Trophoblast cell (in vitro differentiated cells and primary cell): ENCODE results near the gene CYTH1.

Source experiments
- DNase-seq, 2 donors: peaks; one replicate each; pipeline ENCODE4 v3.0.0-alpha.2; 2016
- H2AFZ ChIP-seq: 2 replicates; pipeline ENCODE4 v1.6.1; 2013; ENCODE audit warnings: low read length, moderate library complexity, mild to moderate bottlenecking; ENCODE audit not compliant: insufficient read depth, poor library complexity
- H2AK5ac ChIP-seq: 2 replicates; pipeline ENCODE4 v1.6.1; 2013; ENCODE audit warnings: mild to moderate bottlenecking, low read length
- H2BK120ac ChIP-seq: 2 replicates; pipeline ENCODE4 v1.6.1; 2013; ENCODE audit warnings: low read length, mild to moderate bottlenecking, moderate library complexity; ENCODE audit not compliant: insufficient read depth, poor library complexity
- H2BK12ac ChIP-seq: 2 replicates; pipeline ENCODE4 v1.6.1; 2013; ENCODE audit warnings: mild to moderate bottlenecking, low read length, moderate library complexity
- H2BK5ac ChIP-seq: 2 replicates; pipeline ENCODE4 v1.6.1; 2013; ENCODE audit warnings: low read length, low read depth, moderate library complexity, mild to moderate bottlenecking; ENCODE audit not compliant: poor library complexity
- H3K14ac ChIP-seq: 2 replicates; pipeline ENCODE4 v1.6.1; 2013; ENCODE audit warnings: mild to moderate bottlenecking, low read length
- H3K18ac ChIP-seq: 2 replicates; pipeline ENCODE4 v1.6.1; 2013; ENCODE audit warnings: mild to moderate bottlenecking, low read length
- H3K23ac ChIP-seq: 2 replicates; pipeline ENCODE4 v1.6.1; 2013; ENCODE audit warnings: low read length
- H3K27ac ChIP-seq: 2 replicates; pipeline ENCODE4 v1.5.1; 2013; ENCODE audit warnings: low read depth, mild to moderate bottlenecking, inconsistent platforms, low read length, moderate library complexity
- H3K27me3 ChIP-seq: 2 replicates; pipeline ENCODE4 v1.6.1; 2013; ENCODE audit warnings: inconsistent platforms, mild to moderate bottlenecking, low read length, moderate library complexity; ENCODE audit not compliant: insufficient read depth
- H3K36me3 ChIP-seq, 2 experiments: 1 replicate in 1 of 2; 2 replicates in 1 of 2; pipeline ENCODE4 v1.6.1; 2013; ENCODE audit warnings: low read length in 2 of 2, mild to moderate bottlenecking in 2 of 2, moderate library complexity in 1 of 2; ENCODE audit not compliant: insufficient read depth in 2 of 2, control insufficient read depth in 1 of 2
- H3K4ac ChIP-seq: 2 replicates; pipeline ENCODE4 v1.6.1; 2013; ENCODE audit warnings: low read depth, mild to moderate bottlenecking, low read length, moderate library complexity
- H3K4me1 ChIP-seq, 2 experiments: 1 replicate in 1 of 2; 2 replicates in 1 of 2; pipeline ENCODE4 v1.6.1; 2013; ENCODE audit warnings: low read length in 2 of 2, mild to moderate bottlenecking in 2 of 2, moderate library complexity in 1 of 2; ENCODE audit not compliant: insufficient read depth in 2 of 2, control insufficient read depth in 1 of 2
- H3K4me2 ChIP-seq: 2 replicates; pipeline ENCODE4 v1.6.1; 2013; ENCODE audit warnings: inconsistent platforms, mild to moderate bottlenecking, low read length, moderate library complexity
- H3K4me3 ChIP-seq: 2 replicates; pipeline ENCODE4 v1.5.1; 2013; ENCODE audit warnings: mild to moderate bottlenecking, low read depth, low read length, inconsistent platforms
- H3K79me1 ChIP-seq: one replicate; pipeline ENCODE4 v1.6.1; 2013; ENCODE audit warnings: low read length
- H3K79me2 ChIP-seq: 2 replicates; pipeline ENCODE4 v1.6.1; 2013; ENCODE audit warnings: low read length, mild to moderate bottlenecking; ENCODE audit not compliant: control insufficient read depth, insufficient read depth, poor library complexity
- H3K9ac ChIP-seq: 2 replicates; pipeline ENCODE4 v1.6.1; 2013; ENCODE audit warnings: mild to moderate bottlenecking, low read length
- H3K9me3 ChIP-seq: 2 replicates; pipeline ENCODE4 v1.6.1; 2013; ENCODE audit warnings: low read depth, mild to moderate bottlenecking, control low read depth, inconsistent platforms, low read length; ENCODE audit not compliant: insufficient read depth
- H4K12ac ChIP-seq: 2 replicates; pipeline ENCODE4 v1.6.1; 2013; ENCODE audit warnings: low read depth, mild to moderate bottlenecking, low read length, moderate library complexity
- H4K8ac ChIP-seq: 2 replicates; pipeline ENCODE4 v1.6.1; 2013; ENCODE audit warnings: low read depth, mild to moderate bottlenecking, low read length, moderate library complexity
- H4K91ac ChIP-seq: one replicate; pipeline ENCODE4 v1.6.1; 2013; ENCODE audit warnings: low read depth, mild to moderate bottlenecking, low read length, moderate library complexity
- WGBS: extraction: QIAGEN DNeasy Blood & Tissue Kit; methylation state at CpG from one replicate; pipeline ENCODE4 v1.1.7; 2013; ENCODE audit warnings: missing lambda C conversion rate; ENCODE audit not compliant: insufficient read length, insufficient coverage; ENCODE audit errors: extremely low coverage; 5-methylcytosine and 5-hydroxymethylcytosine counted together

Gene CYTH1

DNA sequence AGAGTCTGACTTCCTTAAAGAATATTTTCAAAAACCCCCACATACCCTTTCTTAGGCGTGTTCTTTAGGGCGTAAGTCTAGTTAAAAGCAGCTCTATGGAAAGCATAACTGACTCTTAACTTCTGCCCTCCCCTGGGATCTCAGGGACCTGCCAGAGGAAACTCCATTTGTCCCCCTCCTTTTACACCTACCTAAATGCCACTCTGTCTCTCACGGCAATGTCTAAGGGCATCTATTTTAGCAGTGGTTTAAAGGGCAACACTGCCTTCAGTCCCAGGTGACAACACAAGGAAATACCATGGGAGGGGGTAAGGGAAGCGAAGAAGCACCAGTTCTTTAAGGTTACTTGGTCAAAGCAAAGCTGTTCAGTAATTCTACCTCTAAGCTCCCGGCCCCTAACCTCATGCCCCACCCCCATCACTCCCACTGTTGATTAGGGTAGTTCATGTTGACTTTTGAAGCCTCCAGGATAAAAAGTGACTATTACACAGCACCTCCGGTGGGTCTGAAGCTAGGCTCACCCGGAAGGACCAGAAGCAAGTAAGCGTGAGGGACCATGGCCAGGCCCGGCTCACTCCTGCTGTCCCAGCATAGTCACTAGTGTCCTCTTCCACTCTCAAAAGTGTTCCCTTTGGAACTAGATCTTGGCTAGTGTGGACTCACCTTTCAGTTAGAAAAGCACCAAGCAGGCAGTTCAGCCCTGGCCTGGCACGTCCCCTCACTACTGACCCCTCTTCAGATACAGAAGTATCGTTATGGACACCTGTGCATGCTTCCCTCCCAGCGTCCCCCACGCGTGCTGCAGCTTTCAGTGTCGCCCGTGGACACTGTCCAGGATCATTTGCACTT lies 47.1 kb downstream of the CYTH1 start:
- no CpG with 5 or more reads among the region's 16 CpGs for WGBS
- H3K18ac ChIP-seq, result peak overlapping the region; percentile 9
- H4K8ac ChIP-seq, result no peak overlapping the region
- no peak overlapping the region for H3K4ac ChIP-seq
- no peak overlapping the region for H2AFZ ChIP-seq
- no peak overlapping the region for H2BK120ac ChIP-seq
- H4K91ac ChIP-seq, result no peak overlapping the region
- no peaks in the 10 kb centered on the region for H3K79me1 ChIP-seq
- H3K79me2 ChIP-seq, result no peaks in the 10 kb centered on the region
- DNase-seq, result no peak
- no peak overlapping the region for H2AK5ac ChIP-seq
- no peaks in the 10 kb centered on the region for H3K27me3 ChIP-seq
- H3K4me1 ChIP-seq, result peaks cover 17 to 18% of the 10 kb centered on the region in 2 experiments
- H3K4me3 ChIP-seq, result no peak overlapping the region
- no peaks in the 10 kb centered on the region for H3K9me3 ChIP-seq
- no peak overlapping the region for H2BK5ac ChIP-seq
- no peak overlapping the region for H3K9ac ChIP-seq
- H3K23ac ChIP-seq, result no peak overlapping the region
- no peak overlapping the region for H3K14ac ChIP-seq
- no peak overlapping the region for H3K4me2 ChIP-seq
- no peak overlapping the region for H4K12ac ChIP-seq
- no peaks in the 10 kb centered on the region for H3K36me3 ChIP-seq
- H3K27ac ChIP-seq, result no peak overlapping the region
- H2BK12ac ChIP-seq, result no peak overlapping the region

DNA sequence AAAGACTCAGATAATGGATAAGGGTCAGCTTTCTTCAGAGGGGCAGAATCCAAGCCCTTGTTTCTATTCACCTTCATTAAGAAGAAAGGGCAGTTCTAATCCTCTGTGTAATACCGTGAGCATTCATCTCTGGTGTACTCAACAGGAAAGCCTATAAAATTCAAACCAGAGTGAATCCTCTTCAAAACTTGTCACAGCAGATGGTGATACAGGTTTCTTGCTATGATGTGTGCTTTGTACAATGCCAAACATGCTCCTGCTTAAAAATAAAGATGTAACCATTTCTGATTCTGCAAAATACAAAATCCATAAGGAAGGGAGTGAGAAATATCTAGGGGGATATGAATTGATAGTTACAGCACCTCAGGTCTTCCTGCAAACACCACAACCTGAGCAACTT lies 49.7 kb downstream of the CYTH1 start:
- no peak overlapping the region for H2BK12ac ChIP-seq
- H3K27me3 ChIP-seq, result no peaks in the 10 kb centered on the region
- H3K4me2 ChIP-seq, result no peak overlapping the region
- no peak overlapping the region for H3K14ac ChIP-seq
- no peak overlapping the region for H3K18ac ChIP-seq
- H3K36me3 ChIP-seq, result no peaks in the 10 kb centered on the region
- H4K8ac ChIP-seq, result no peak overlapping the region
- no peak for DNase-seq
- H3K4ac ChIP-seq, result no peak overlapping the region
- H3K79me1 ChIP-seq, result no peaks in the 10 kb centered on the region
- no peaks in the 10 kb centered on the region for H3K9me3 ChIP-seq
- H2BK5ac ChIP-seq, result no peak overlapping the region
- no peaks in the 10 kb centered on the region for H3K79me2 ChIP-seq
- no peak overlapping the region for H4K91ac ChIP-seq
- no peak overlapping the region for H3K23ac ChIP-seq
- H4K12ac ChIP-seq, result no peak overlapping the region
- H3K27ac ChIP-seq, result no peak overlapping the region
- no peak overlapping the region for H2BK120ac ChIP-seq
- no peak overlapping the region for H2AK5ac ChIP-seq
- H3K4me1 ChIP-seq, result peaks cover 8 to 12% of the 10 kb centered on the region in 2 experiments
- no peak overlapping the region for H2AFZ ChIP-seq
- H3K4me3 ChIP-seq, result no peak overlapping the region
- H3K9ac ChIP-seq, result no peak overlapping the region
- whole genome bisulfite sequencing, result no CpG with 5 or more reads among the region's 1 CpG

DNA sequence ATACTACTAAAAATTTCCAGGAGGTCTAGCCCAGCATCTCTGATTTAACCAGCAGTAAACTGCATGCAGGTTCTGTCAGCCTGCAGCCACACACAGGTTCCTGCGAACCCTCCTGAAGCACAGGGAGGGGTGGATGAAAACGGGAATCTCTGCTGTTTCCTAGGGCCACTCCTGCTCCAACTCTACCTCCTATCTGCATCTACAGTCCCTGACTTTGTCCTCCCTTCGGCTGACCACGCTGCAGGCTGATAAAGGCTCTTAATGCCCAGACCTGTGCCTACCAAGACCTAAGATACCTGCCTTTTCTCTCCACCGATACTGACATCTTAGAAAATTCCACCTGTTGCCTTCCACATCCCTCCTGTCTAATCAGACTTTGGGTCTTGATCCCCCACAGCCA lies 50.2 kb downstream of the CYTH1 start:
- Histone ChIP-seq H2BK120ac (no peak overlapping the region), H4K8ac (no peak overlapping the region)
- no CpG with 5 or more reads among the region's 5 CpGs for WGBS

DNA sequence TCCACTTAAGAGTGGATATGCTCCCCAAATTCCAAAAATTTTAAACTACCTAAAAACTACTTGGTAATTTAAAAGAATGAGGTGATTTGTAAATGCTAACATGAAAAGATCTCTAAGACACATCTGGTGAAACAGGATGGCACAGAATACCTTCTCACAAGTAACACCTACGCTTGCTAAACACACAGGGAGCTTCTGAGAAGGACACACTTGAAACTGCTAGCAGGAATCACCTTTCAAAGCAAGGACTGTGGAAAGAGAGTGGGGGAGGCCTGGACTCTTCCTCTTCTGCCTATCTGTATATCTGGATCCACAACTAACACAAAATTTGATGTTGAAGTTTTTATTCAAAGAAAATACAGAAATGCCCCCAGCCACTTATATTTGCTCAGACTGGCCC lies 52.4 kb downstream of the CYTH1 start:
- Histone ChIP-seq H3K79me2 (no peaks in the 10 kb centered on the region), H2AK5ac (no peak overlapping the region), H3K23ac (no peak overlapping the region), H3K4me2 (no peak overlapping the region), H3K4ac (no peak overlapping the region), H4K91ac (no peak overlapping the region), H3K18ac (no peak overlapping the region), H3K14ac (no peak overlapping the region), H3K27ac (no peak overlapping the region), H2BK120ac (no peak overlapping the region), H2BK5ac (no peak overlapping the region), H4K12ac (no peak overlapping the region), H2BK12ac (no peak overlapping the region), H3K9me3 (no peaks in the 10 kb centered on the region), H3K4me1 (peaks cover 0 to under 1% of the 10 kb centered on the region in 2 experiments), H3K36me3 (no peaks in the 10 kb centered on the region), H3K79me1 (no peaks in the 10 kb centered on the region), H4K8ac (no peak overlapping the region), H2AFZ (no peak overlapping the region), H3K9ac (no peak overlapping the region), H3K4me3 (no peak overlapping the region), H3K27me3 (no peaks in the 10 kb centered on the region)
- no CpG with 5 or more reads among the region's 1 CpG for WGBS
- no peak for DNase-seq

More for the DNA sequence above, 50.2 kb downstream of the CYTH1 start:
- no peak overlapping the region for H4K91ac ChIP-seq
- H3K36me3 ChIP-seq, result no peaks in the 10 kb centered on the region
- no peak overlapping the region for H2BK12ac ChIP-seq
- H3K79me2 ChIP-seq, result no peaks in the 10 kb centered on the region
- H3K23ac ChIP-seq, result no peak overlapping the region
- no peak overlapping the region for H3K27ac ChIP-seq
- no peak overlapping the region for H3K9ac ChIP-seq
- H2AK5ac ChIP-seq, result no peak overlapping the region
- H3K79me1 ChIP-seq, result no peaks in the 10 kb centered on the region
- no peak overlapping the region for H3K4ac ChIP-seq
- H3K14ac ChIP-seq, result no peak overlapping the region
- no peak for DNase-seq
- no peak overlapping the region for H3K4me3 ChIP-seq
- no peak overlapping the region for H3K4me2 ChIP-seq
- H2BK5ac ChIP-seq, result no peak overlapping the region
- peaks cover 8 to 11% of the 10 kb centered on the region in 2 experiments for H3K4me1 ChIP-seq
- no peaks in the 10 kb centered on the region for H3K27me3 ChIP-seq
- H3K9me3 ChIP-seq, result no peaks in the 10 kb centered on the region
- H3K18ac ChIP-seq, result no peak overlapping the region
- no peak overlapping the region for H2AFZ ChIP-seq
- H4K12ac ChIP-seq, result no peak overlapping the region
